Gastroesophageal sphincter (tissue), 3 donors: ENCODE measurements around the gene DNAJC10.

Source experiments
- EP300 ChIP-seq: sonication (generic); formaldehyde crosslinking; IDR thresholded peaks from one replicate; pipeline ENCODE4 v1.6.1; 2017; ENCODE audit warnings: antibody characterized with exemption, mild to moderate bottlenecking
- POLR2A ChIP-seq, 2 donors: fragments of 450-650 bp; IDR thresholded peaks; one replicate each; pipeline ENCODE4 v1.6.1; 2017; ENCODE audit warnings: antibody characterized with exemption in 2 of 2, mild to moderate bottlenecking in 2 of 2, moderate library complexity in 1 of 2
- POLR2AphosphoS5 ChIP-seq: sonication (generic); formaldehyde crosslinking; IDR thresholded peaks from one replicate; pipeline ENCODE4 v1.6.1; 2017; ENCODE audit warnings: antibody characterized with exemption
- TF ChIP-seq, protein P1 (sequence below), 4 experiments: fragments of 200-600 bp in 2 of 4; fragments of 450-650 bp in 2 of 4; sonication (generic) in 1 of 4; IDR thresholded peaks; one replicate each; pipeline ENCODE4 v1.5.1; 2017 to 2019; ENCODE audit warnings: antibody characterized with exemption in 4 of 4, mild to moderate bottlenecking in 2 of 4, moderate library complexity in 2 of 4

DNA sequence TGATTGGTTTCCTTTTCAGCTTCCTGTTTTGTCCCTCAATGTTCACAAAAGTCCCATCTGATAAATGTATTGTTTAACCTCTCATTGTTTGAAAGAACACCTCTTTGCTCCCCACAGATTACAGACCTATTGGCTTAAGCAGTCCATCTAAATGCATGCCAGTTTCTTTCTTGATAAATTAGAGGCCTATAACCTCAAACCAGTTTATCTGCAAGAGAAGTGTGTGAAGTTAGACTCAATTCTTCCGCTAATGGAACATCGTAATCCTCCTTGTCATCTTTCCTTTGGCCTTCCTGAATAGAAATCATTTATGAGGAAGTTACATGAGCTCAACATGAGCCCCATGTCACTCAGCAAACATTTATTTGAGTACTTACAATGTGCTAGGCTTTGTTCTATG lies 76.4 kb downstream of the DNAJC10 start:
- TF ChIP-seq, protein P1, sequence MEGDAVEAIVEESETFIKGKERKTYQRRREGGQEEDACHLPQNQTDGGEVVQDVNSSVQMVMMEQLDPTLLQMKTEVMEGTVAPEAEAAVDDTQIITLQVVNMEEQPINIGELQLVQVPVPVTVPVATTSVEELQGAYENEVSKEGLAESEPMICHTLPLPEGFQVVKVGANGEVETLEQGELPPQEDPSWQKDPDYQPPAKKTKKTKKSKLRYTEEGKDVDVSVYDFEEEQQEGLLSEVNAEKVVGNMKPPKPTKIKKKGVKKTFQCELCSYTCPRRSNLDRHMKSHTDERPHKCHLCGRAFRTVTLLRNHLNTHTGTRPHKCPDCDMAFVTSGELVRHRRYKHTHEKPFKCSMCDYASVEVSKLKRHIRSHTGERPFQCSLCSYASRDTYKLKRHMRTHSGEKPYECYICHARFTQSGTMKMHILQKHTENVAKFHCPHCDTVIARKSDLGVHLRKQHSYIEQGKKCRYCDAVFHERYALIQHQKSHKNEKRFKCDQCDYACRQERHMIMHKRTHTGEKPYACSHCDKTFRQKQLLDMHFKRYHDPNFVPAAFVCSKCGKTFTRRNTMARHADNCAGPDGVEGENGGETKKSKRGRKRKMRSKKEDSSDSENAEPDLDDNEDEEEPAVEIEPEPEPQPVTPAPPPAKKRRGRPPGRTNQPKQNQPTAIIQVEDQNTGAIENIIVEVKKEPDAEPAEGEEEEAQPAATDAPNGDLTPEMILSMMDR (IDR thresholded peaks at IDR 0.05), result no peak
- no peak for TF ChIP-seq POLR2AphosphoS5
- TF ChIP-seq EP300, result no peak
- TF ChIP-seq POLR2A (IDR thresholded peaks at IDR 0.05), result no peak
